Urinary bladder (tissue), 4 donors: ENCODE measurements around the gene ARL17A. TPM values are rescaled to one million over a fixed set of nuclear protein-coding genes. Genes with fewer than 3 reads are reported as not detected.
"Not testable (repeated sequence)": the region's sequence is repeated elsewhere in the genome, so short reads cannot be mapped to it uniquely, and the experiment has no call there.

Source experiments
- DNase-seq: peaks from one replicate; pipeline ENCODE4 v3.0.0-alpha.2; 2015; ENCODE audit errors: extremely low spot score
- H3K27ac ChIP-seq: one replicate; pipeline ENCODE4 v1.5.1; 2013; ENCODE audit warnings: low read depth, mild to moderate bottlenecking, moderate library complexity
- H3K36me3 ChIP-seq: one replicate; pipeline ENCODE4 v1.6.1; 2013; ENCODE audit warnings: mild to moderate bottlenecking, moderate library complexity; ENCODE audit not compliant: insufficient read depth
- H3K4me1 ChIP-seq: one replicate; pipeline ENCODE4 v1.6.1; 2013; ENCODE audit warnings: mild to moderate bottlenecking, moderate library complexity; ENCODE audit not compliant: insufficient read depth
- H3K4me3 ChIP-seq: one replicate; pipeline ENCODE4 v1.5.1; 2013; ENCODE audit warnings: low read depth, low read length
- WGBS: extraction: QIAGEN DNeasy Blood & Tissue Kit; methylation state at CpG from one replicate; pipeline ENCODE4 v1.1.7; 2013; 5-methylcytosine and 5-hydroxymethylcytosine counted together
- polyA plus RNA-seq: library from polyadenylated mRNA; stranded (reverse); fragments of 200-250 nt; gene quantifications from one replicate; pipeline ENCODE4 v1.2.3, GENCODE V29; 2013
- total RNA-seq: library from RNA; depleted of rRNA; stranded (reverse); fragments of >200 nt; gene quantifications from one replicate; pipeline ENCODE4 v1.2.3, GENCODE V29; 2014
- donor health status: healthy with polysubstance abuse.
- donor health status: healthy.

ARL17A gene
- total RNA-seq (12.4 TPM), polyA plus RNA-seq (6.0 TPM)

DNA sequence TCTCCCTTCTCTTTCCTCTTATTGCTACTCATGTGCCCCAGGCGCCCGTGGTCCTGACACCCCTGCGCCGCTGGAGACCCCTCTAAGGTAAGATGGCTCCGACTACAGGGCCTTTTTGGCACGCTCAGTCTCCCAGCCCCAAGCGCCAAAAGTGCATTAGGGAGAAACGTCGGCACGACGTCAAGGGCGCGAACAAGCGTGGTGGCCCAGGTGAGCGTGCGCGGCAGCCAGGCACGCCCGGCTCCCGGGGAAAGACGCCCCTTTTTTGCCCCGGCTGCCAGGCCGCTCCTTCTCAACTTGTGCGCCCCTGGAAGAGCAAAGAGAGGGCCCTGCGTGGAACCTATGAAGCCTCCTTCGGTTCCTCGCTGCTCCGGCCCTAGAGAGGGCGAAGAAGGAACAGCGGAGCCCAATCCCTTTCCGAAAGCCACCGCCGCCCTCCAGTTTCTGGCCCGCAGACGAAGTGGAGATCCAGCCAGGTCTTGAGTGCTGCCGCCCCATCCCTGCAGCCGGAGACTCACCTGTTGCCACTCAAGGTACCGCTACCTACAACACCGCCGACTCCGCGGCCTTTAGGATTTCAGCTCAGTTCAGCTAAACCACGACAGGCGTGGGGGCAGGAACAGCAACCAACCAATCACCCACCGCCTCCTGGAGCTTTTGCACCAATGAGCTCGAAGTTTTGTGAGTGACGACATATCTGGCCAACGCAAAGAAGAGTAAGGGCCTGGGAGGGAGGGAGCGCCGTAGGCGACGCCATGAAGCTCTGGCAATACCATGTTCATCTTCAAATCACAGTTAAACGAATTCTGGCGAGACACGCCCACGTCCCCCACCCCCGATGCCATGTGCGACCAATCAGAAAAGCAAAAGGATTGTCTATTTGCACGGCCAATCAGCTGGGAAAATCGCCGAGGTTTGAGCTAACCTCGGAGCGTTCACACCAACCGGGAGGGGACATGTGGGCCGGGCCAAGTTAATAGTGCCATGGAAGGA, at the start of gene ARL17A:
Gene ARL17A (minus strand): TSS at position 609 of the 993 bp plus-strand sequence. CDS start 3,369 bp downstream, outside the sequence.
- H3K27ac ChIP-seq, H3K36me3 ChIP-seq, H3K4me1 ChIP-seq, H3K4me3 ChIP-seq, DNase-seq: not testable (repeated sequence)
- 0% methylated on average over 14 of the region's 65 CpGs for WGBS

GRCh38 chr17:46628753-46629436, 49.4 kb upstream of the ARL17A start:
- WGBS = no CpG with 5 or more reads among the region's 5 CpGs
- not testable (repeated sequence) for DNase-seq, H3K36me3 ChIP-seq, H3K27ac ChIP-seq, H3K4me3 ChIP-seq, H3K4me1 ChIP-seq

DNA sequence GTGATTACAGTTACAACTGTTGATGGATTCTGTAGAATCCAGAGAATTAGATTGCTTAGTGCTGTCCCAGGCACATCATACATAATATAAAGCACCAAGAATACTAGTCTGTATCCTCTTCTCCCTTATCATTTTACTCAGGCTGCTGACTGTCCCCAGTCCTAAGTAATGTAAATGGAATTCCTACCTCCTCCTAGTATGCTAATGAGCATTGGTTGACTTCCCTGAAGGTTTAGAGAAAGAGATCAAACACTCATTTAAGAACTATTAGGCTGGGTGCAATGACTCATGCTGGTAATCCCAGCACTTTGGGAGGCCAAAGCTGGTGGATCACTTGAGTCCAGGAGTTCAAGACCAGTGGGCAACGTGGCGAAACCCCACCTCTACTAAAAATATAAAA, 48.0 kb upstream of the ARL17A start:
- H3K27ac ChIP-seq, H3K4me1 ChIP-seq, H3K36me3 ChIP-seq, H3K4me3 ChIP-seq, DNase-seq: not testable (repeated sequence)
- no CpG with 5 or more reads among the region's 2 CpGs for WGBS

DNA sequence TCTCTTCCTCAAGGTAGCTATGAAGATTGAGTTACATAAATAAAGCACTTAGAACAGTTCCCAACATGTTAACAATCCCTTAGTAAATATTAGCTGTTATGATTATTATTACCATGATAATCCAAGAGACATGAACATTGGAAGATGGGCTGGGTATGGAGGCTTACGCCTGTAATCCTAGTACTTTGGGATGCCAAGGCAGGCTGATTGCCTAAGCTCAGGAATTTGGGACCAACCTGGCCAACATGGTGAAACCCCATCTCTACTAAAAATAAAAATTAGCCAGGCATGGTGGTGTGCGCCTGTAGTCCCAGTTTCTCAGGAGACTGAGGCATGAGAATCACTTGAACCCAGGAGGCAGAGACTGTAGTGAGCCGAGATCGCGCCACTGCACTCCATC, 45.2 kb upstream of the ARL17A start:
- not testable (repeated sequence) for H3K27ac ChIP-seq, H3K36me3 ChIP-seq, H3K4me3 ChIP-seq, H3K4me1 ChIP-seq, DNase-seq
- no CpG with 5 or more reads among the region's 5 CpGs for WGBS

- no CpG with 5 or more reads among the region's 2 CpGs for WGBS
- H3K36me3 ChIP-seq, H3K4me1 ChIP-seq, H3K27ac ChIP-seq, H3K4me3 ChIP-seq, DNase-seq: not testable (repeated sequence)
These were observed 44.3 kb upstream of the ARL17A start for GRCh38 chr17:46623790-46624189.

GRCh38 chr17:46618975-46619374, 39.5 kb upstream of the ARL17A start:
- H3K27ac ChIP-seq, H3K36me3 ChIP-seq, H3K4me3 ChIP-seq, DNase-seq, H3K4me1 ChIP-seq: not testable (repeated sequence)
- no CpG with 5 or more reads among the region's 1 CpG for WGBS

GRCh38 chr17:46617121-46617520, 37.6 kb upstream of the ARL17A start:
- not testable (repeated sequence) for DNase-seq, H3K27ac ChIP-seq, H3K4me1 ChIP-seq, H3K4me3 ChIP-seq, H3K36me3 ChIP-seq
- no CpG with 5 or more reads among the region's 3 CpGs for WGBS

DNA sequence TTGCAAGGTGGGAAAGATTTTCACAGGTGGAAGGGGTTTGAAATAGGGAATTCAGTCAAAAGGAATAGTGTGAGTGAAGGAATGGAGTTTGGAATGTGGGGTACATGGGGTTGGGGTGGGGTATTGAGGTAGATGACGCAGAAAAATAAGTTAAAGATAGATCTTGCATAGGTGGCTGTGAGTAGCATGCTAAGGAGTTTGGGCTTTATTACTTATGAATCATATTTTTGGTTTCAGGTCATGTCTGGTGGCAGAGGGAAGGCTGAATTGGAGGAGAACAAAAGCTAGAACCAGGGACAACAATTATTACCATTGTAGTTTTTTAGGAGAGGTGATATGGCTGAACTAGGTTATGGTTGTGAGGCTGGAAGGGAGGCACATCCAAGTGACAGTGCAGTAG, 34.4 kb upstream of the ARL17A start:
- H3K27ac ChIP-seq, DNase-seq, H3K36me3 ChIP-seq, H3K4me3 ChIP-seq, H3K4me1 ChIP-seq: not testable (repeated sequence)
- no CpG with 5 or more reads among the region's 1 CpG for WGBS

GRCh38 chr17:46611304-46611703, 31.8 kb upstream of the ARL17A start:
- not testable (repeated sequence) for DNase-seq, H3K36me3 ChIP-seq, H3K4me1 ChIP-seq, H3K4me3 ChIP-seq, H3K27ac ChIP-seq
- WGBS = no CpG with 5 or more reads among the region's 2 CpGs

GRCh38 chr17:46603125-46603524, 23.6 kb upstream of the ARL17A start:
- not testable (repeated sequence) for H3K27ac ChIP-seq, H3K4me3 ChIP-seq, H3K4me1 ChIP-seq, DNase-seq, H3K36me3 ChIP-seq

DNA sequence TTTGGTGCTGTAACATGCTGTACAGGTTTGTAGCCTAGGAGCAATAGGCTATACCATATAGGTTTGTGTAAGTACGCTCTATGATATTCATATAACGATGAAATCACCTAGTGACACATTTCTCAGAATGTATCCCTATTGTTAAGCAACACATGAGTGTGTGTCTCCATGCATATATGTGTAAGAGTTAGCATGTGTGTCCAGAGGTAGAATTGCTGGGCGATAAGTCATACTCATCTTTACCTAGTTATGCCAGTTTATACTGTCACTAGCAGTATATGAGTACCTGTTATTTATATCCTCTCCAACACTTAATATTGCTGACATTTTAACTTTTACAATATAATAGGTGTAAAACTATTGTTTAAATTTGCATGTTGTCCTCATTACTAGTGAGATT, 21.3 kb upstream of the ARL17A start:
- H3K4me1 ChIP-seq, H3K27ac ChIP-seq, H3K4me3 ChIP-seq, DNase-seq, H3K36me3 ChIP-seq: not testable (repeated sequence)
- no CpG with 5 or more reads among the region's 3 CpGs for WGBS

DNA sequence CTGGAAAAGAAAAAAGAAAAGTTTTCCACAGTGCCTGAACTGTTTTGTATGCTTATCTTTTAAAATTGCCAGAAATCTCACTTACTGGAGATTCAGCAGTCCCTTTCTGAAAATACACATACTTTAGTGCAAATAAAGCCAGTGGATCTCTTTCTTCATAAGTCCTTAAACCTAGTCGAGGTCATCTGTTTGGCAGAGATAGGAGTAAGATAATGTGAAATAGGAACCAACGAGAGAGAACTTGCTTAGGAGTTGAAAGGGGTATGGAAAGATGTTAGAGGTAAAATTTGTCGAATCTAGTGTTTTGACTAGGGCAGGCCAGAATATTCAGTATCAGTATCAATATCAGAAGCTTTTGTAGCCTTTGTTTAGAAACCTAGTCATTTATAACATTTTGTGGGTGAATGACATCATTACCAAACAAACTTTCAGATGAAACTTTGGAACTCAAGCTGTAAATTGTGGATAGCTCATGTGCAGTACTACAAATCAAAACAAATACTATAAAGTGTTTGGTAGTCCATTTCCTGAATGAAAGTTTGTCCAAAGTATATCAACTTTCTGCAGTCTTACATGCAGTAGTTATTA, 18.9 kb upstream of the ARL17A start:
- H3K4me1 ChIP-seq, H3K36me3 ChIP-seq, DNase-seq, H3K27ac ChIP-seq, H3K4me3 ChIP-seq: not testable (repeated sequence)
- 27% methylated on average over 2 of the region's 3 CpGs for WGBS

- H3K4me1 ChIP-seq, H3K27ac ChIP-seq, H3K36me3 ChIP-seq, DNase-seq, H3K4me3 ChIP-seq: not testable (repeated sequence)
- WGBS = no CpG with 5 or more reads among the region's 7 CpGs
These were observed 11.8 kb upstream of the ARL17A start for GRCh38 chr17:46591332-46591731.
